K562 (cell line): ENCODE data around the gene DNAJC11.

Experiments
- RAD21 ChIP-seq, 2 experiments: fragments of 250-450 bp in 1 of 2; fragments of 450-650 bp in 1 of 2; sonication (Bioruptor Pico) in 1 of 2; formaldehyde crosslinking in 1 of 2; IDR thresholded peaks in 1 of 2; conservative IDR thresholded peaks in 1 of 2; 2 replicates each; pipeline versions ENCODE4 v1.4.0 to v1.8.0; 2020 to 2022; ENCODE audit warnings: mild to moderate bottlenecking in 2 of 2, moderate library complexity in 1 of 2
- ZBTB7A ChIP-seq: IDR thresholded peaks from 2 replicates; pipeline ENCODE4 v1.6.1; 2011; ENCODE audit warnings: low read depth, mild to moderate bottlenecking, low read length, moderate library complexity, borderline replicate concordance; ENCODE audit not compliant: control insufficient read depth

DNA sequence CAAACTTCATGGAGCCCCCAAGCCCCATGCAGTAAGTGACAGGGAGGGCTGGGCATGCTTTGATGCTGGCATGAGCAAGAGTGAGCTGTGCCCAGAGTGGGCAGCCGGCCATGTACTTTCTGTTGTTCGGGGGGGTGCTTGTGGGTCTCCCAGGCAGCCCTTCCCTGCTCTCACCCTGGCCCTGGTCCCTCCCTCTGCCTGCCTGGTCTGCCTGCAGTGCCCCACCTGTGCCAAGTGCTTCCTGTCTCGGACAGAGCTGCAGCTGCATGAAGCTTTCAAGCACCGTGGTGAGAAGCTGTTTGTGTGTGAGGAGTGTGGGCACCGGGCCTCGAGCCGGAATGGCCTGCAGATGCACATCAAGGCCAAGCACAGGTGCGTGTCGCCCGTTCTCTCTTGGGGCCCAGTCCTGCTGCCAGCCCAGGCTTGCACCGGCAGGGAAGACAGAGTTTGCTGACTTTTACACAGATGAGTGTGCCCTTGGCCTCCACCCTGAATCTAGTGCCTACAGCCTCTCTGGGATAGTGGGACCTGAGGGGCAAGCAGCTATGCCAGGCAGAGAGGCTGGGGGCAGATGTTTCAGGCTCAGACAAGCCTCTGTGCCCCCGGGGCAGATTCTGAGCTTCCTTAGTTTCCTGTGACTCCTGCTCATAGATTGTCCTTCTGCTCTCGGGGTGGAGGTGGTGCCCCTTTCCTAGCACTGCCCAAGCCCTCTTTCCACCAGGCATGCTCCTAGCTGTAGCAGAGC lies 114.2 kb downstream of the DNAJC11 start:
- TF ChIP-seq RAD21 (CRISPR knock-in tag; conservative IDR thresholded peaks at IDR 0.05 in 1 of 2, IDR thresholded peaks at IDR 0.05 in 1 of 2) (no peak), ZBTB7A (no peak)
